Left ventricle myocardium inferior (tissue), 1 donor: ENCODE results near the gene OPN4. TPM values are rescaled to one million over a fixed set of nuclear protein-coding genes. Genes with fewer than 3 reads are reported as not detected.
A peak's percentile ranks its signal among the peaks of the same experiment; 100 is the strongest.

Experiments
- DNase-seq: peaks from one replicate; pipeline ENCODE4 v3.0.0-alpha.2; 2020
- H3K27ac ChIP-seq: fragments of 200-600 bp; replicated peaks from 2 replicates; pipeline ENCODE4 v1.8.0; 2021
- H3K27me3 ChIP-seq: fragments of 200-600 bp; 2 replicates; pipeline ENCODE4 v1.8.0; 2021; ENCODE audit warnings: low read depth
- H3K36me3 ChIP-seq: fragments of 200-600 bp; 2 replicates; pipeline ENCODE4 v1.8.0; 2021
- H3K4me1 ChIP-seq: fragments of 200-600 bp; 2 replicates; pipeline ENCODE4 v1.8.0; 2021
- H3K4me3 ChIP-seq: fragments of 200-600 bp; 2 replicates; pipeline ENCODE4 v1.8.0; 2021; ENCODE audit warnings: mild to moderate bottlenecking, moderate library complexity
- H3K9me3 ChIP-seq: fragments of 200-600 bp; replicated peaks from 2 replicates; pipeline ENCODE4 v1.8.0; 2021
- CTCF ChIP-seq: fragments of 200-600 bp; IDR thresholded peaks from 2 replicates; pipeline ENCODE4 v1.8.0; 2021; ENCODE audit warnings: antibody characterized with exemption, mild to moderate bottlenecking, borderline replicate concordance
- intact Hi-C: fragments of 100-400 bp; cut with micrococcal nuclease; formaldehyde crosslinking; loops from one replicate; pipeline ENCODE4 v1.11.0; 2022
- total RNA-seq: library from RNA; stranded (reverse); fragmentation: NEBNext Ultra II Directional; extraction: Animal tissue kit (Norgen Biotek cat#: 25700); gene quantifications from one replicate; pipeline ENCODE4 v1.2.1, GENCODE V29; 2021
- donor health status: DM: no; HTN: yes; CAD: no; lungs with severe emphysema.

Gene OPN4
- total RNA-seq, 1 donor from 2014 or later, result 0.25 TPM

- no peak for DNase-seq
- Histone ChIP-seq H3K9me3 (no peaks in the 10 kb centered on the region), H3K4me1 (peaks cover 38% of the 10 kb centered on the region), H3K36me3 (no peaks in the 10 kb centered on the region), H3K27me3 (peaks cover 30% of the 10 kb centered on the region), H3K4me3 (no peak overlapping the region), H3K27ac (peak overlapping the region; percentile 98)
- intact Hi-C loops, result no loop called here
- TF ChIP-seq CTCF, result no peak
These were observed 34.8 kb downstream of the OPN4 start for GRCh38 chr10:86689146-86689545.

GRCh38 chr10:86690231-86690630, 35.9 kb downstream of the OPN4 start:
- DNase-seq, result peak; percentile 63
- H3K9me3 ChIP-seq, result no peaks in the 10 kb centered on the region
- peaks cover 38% of the 10 kb centered on the region for H3K4me1 ChIP-seq
- intact Hi-C loops, result no loop called here
- no peak for TF ChIP-seq CTCF
- H3K4me3 ChIP-seq, result no peak overlapping the region
- H3K27me3 ChIP-seq, result peaks cover 19% of the 10 kb centered on the region
- H3K36me3 ChIP-seq, result peaks cover 8% of the 10 kb centered on the region
- H3K27ac ChIP-seq, result peak overlapping the region; percentile 98

GRCh38 chr10:86690657-86691084, 36.3 kb downstream of the OPN4 start:
- intact Hi-C loops, result no loop called here
- TF ChIP-seq CTCF, result no peak
- H3K27me3 ChIP-seq, result peaks cover 14% of the 10 kb centered on the region
- peaks cover 12% of the 10 kb centered on the region for H3K36me3 ChIP-seq
- peak; percentile 64 for DNase-seq
- peak overlapping the region; percentile 98 for H3K27ac ChIP-seq
- H3K9me3 ChIP-seq, result no peaks in the 10 kb centered on the region
- H3K4me3 ChIP-seq, result no peak overlapping the region
- peaks cover 40% of the 10 kb centered on the region for H3K4me1 ChIP-seq

- Histone ChIP-seq H3K36me3 (peaks cover 19% of the 10 kb centered on the region), H3K4me3 (no peak overlapping the region), H3K9me3 (no peaks in the 10 kb centered on the region), H3K27me3 (peaks cover 7% of the 10 kb centered on the region), H3K27ac (peak overlapping the region; percentile 98), H3K4me1 (peaks cover 46% of the 10 kb centered on the region)
- intact Hi-C loops, result no loop called here
- no peak for TF ChIP-seq CTCF
- no peak for DNase-seq
These were observed 37.1 kb downstream of the OPN4 start for GRCh38 chr10:86691333-86692022.

GRCh38 chr10:86692023-86692514, 37.7 kb downstream of the OPN4 start:
- Histone ChIP-seq H3K27me3 (peaks cover 2% of the 10 kb centered on the region), H3K4me1 (peaks cover 46% of the 10 kb centered on the region), H3K36me3 (peaks cover 20% of the 10 kb centered on the region), H3K4me3 (no peak overlapping the region), H3K27ac (peak overlapping the region; percentile 98), H3K9me3 (no peaks in the 10 kb centered on the region)
- no peak for TF ChIP-seq CTCF
- no peak for DNase-seq
- intact Hi-C loops, result no loop called here
